H9 (cell line): Measurements from ENCODE around the gene AFAP1. TPM values are rescaled to one million over a fixed set of nuclear protein-coding genes. Genes with fewer than 3 reads are reported as not detected.

Source experiments
- DNase-seq: peaks from one replicate; pipeline ENCODE4 v3.0.0-alpha.2; 2017
- H2AFZ ChIP-seq: one replicate; pipeline ENCODE4 v1.6.1; 2013; ENCODE audit warnings: mild to moderate bottlenecking, low read length, control low read depth, moderate library complexity
- H2AK5ac ChIP-seq: 2 replicates; pipeline ENCODE4 v1.6.1; 2013; ENCODE audit warnings: low read length, control low read depth, mixed read lengths; ENCODE audit not compliant: insufficient read length
- H2BK120ac ChIP-seq: one replicate; pipeline ENCODE4 v1.6.1; 2013; ENCODE audit warnings: low read depth, mild to moderate bottlenecking, low read length, control low read depth, inconsistent platforms; ENCODE audit not compliant: poor library complexity, severe bottlenecking
- H2BK12ac ChIP-seq: 2 replicates; pipeline ENCODE4 v1.6.1; 2013; ENCODE audit warnings: low read length, control low read depth, mixed read lengths, low read depth; ENCODE audit not compliant: insufficient read length
- H2BK15ac ChIP-seq: 2 replicates; pipeline ENCODE4 v1.6.1; 2013; ENCODE audit warnings: low read depth, low read length, control low read depth
- H2BK20ac ChIP-seq: one replicate; pipeline ENCODE4 v1.6.1; 2013; ENCODE audit warnings: low read depth, mild to moderate bottlenecking, low read length, control low read depth, inconsistent platforms; ENCODE audit not compliant: poor library complexity, severe bottlenecking
- H2BK5ac ChIP-seq: 2 replicates; pipeline ENCODE4 v1.6.1; 2013; ENCODE audit warnings: low read length, control low read depth, mixed read lengths; ENCODE audit not compliant: insufficient read length
- H3K14ac ChIP-seq: 2 replicates; pipeline ENCODE4 v1.6.1; 2013; ENCODE audit warnings: low read length, control low read depth; ENCODE audit not compliant: insufficient read depth
- H3K18ac ChIP-seq: 2 replicates; pipeline ENCODE4 v1.6.1; 2013; ENCODE audit warnings: low read depth, mild to moderate bottlenecking, mixed read lengths, low read length, control low read depth; ENCODE audit not compliant: insufficient read length
- H3K23ac ChIP-seq: 2 replicates; pipeline ENCODE4 v1.6.1; 2013; ENCODE audit warnings: low read length, control low read depth, mixed read lengths, low read depth; ENCODE audit not compliant: insufficient read length
- H3K23me2 ChIP-seq: 2 replicates; pipeline ENCODE4 v1.6.1; 2013; ENCODE audit warnings: low read depth, mild to moderate bottlenecking, mixed read lengths, low read length, control low read depth; ENCODE audit not compliant: insufficient read length, poor library complexity, severe bottlenecking
- H3K27ac ChIP-seq: 2 replicates; pipeline ENCODE4 v1.5.1; 2013; ENCODE audit warnings: low read length, control low read depth, mixed read lengths, low read depth; ENCODE audit not compliant: insufficient read length
- H3K27me3 ChIP-seq: 2 replicates; pipeline ENCODE4 v1.6.1; 2013; ENCODE audit warnings: low read length, control low read depth, inconsistent platforms; ENCODE audit not compliant: insufficient read depth
- H3K4ac ChIP-seq: 2 replicates; pipeline ENCODE4 v1.6.1; 2013; ENCODE audit warnings: low read depth, mild to moderate bottlenecking, control low read depth, inconsistent platforms, low read length, moderate library complexity
- H3K4me1 ChIP-seq: 2 replicates; pipeline ENCODE4 v1.6.1; 2013; ENCODE audit warnings: low read length, control low read depth, inconsistent platforms; ENCODE audit not compliant: insufficient read depth
- H3K4me2 ChIP-seq: 2 replicates; pipeline ENCODE4 v1.6.1; 2013; ENCODE audit warnings: low read length, control low read depth, mixed read lengths; ENCODE audit not compliant: insufficient read length, insufficient read depth
- H3K56ac ChIP-seq: 2 replicates; pipeline ENCODE4 v1.6.1; 2013; ENCODE audit warnings: low read depth, mild to moderate bottlenecking, mixed read lengths, low read length, control low read depth; ENCODE audit not compliant: insufficient read length
- H3K79me1 ChIP-seq: 2 replicates; pipeline ENCODE4 v1.6.1; 2013; ENCODE audit warnings: low read depth, mild to moderate bottlenecking, moderate library complexity, low read length, control low read depth, inconsistent platforms; ENCODE audit not compliant: insufficient read depth, poor library complexity, severe bottlenecking
- H3K79me2 ChIP-seq: 2 replicates; pipeline ENCODE4 v1.6.1; 2013; ENCODE audit warnings: low read length, control low read depth, inconsistent platforms; ENCODE audit not compliant: insufficient read depth
- H3K9ac ChIP-seq: 2 replicates; pipeline ENCODE4 v1.6.1; 2013; ENCODE audit warnings: low read length, control low read depth, mixed read lengths; ENCODE audit not compliant: insufficient read length; ENCODE audit errors: extremely low read depth
- H3K9me3 ChIP-seq: one replicate; pipeline ENCODE4 v1.6.1; 2013; ENCODE audit warnings: low read depth, low read length, inconsistent platforms; ENCODE audit not compliant: control insufficient read depth
- H3T11ph ChIP-seq: one replicate; pipeline ENCODE4 v1.6.1; 2013; ENCODE audit warnings: mild to moderate bottlenecking, low read length, control low read depth, inconsistent platforms
- H4K20me1 ChIP-seq: one replicate; pipeline ENCODE4 v1.6.1; 2013; ENCODE audit not compliant: control insufficient read depth, insufficient read length, insufficient read depth
- H4K5ac ChIP-seq: 2 replicates; pipeline ENCODE4 v1.6.1; 2013; ENCODE audit warnings: low read depth, mild to moderate bottlenecking, mixed read lengths, low read length, control low read depth; ENCODE audit not compliant: insufficient read length
- H4K8ac ChIP-seq: replicated peaks from 2 replicates; pipeline ENCODE4 v1.6.1; 2013; ENCODE audit warnings: low read length, control low read depth, mixed read lengths, low read depth; ENCODE audit not compliant: insufficient read length
- H4K91ac ChIP-seq: 2 replicates; pipeline ENCODE4 v1.6.1; 2013; ENCODE audit warnings: low read depth, mild to moderate bottlenecking, moderate library complexity, mixed read lengths, low read length, control low read depth; ENCODE audit not compliant: insufficient read length
- H3K27ac Mint-ChIP-seq, 3 experiments: 2 replicates in 2 of 3; 3 replicates in 1 of 3; pipeline ENCODE4 v1.8.0; 2020 to 2021; ENCODE audit warnings: mixed read lengths in 3 of 3, mild to moderate bottlenecking in 1 of 3, moderate library complexity in 1 of 3
- H3K27me3 Mint-ChIP-seq: 2 replicates; pipeline ENCODE4 v1.8.0; 2021; ENCODE audit warnings: low read depth, mild to moderate bottlenecking, moderate library complexity, mixed read lengths
- H3K36me3 Mint-ChIP-seq, 3 experiments: 2 replicates in 2 of 3; 3 replicates in 1 of 3; pipeline ENCODE4 v1.8.0; 2020 to 2021; ENCODE audit warnings: low read depth in 3 of 3, mixed read lengths in 3 of 3; ENCODE audit not compliant: insufficient read depth in 1 of 3
- H3K4me1 Mint-ChIP-seq, 2 experiments: 2 replicates each; pipeline ENCODE4 v1.8.0; 2020; ENCODE audit warnings: mixed read lengths in 2 of 2
- H3K4me3 Mint-ChIP-seq, 2 experiments: 2 replicates in 1 of 2; 3 replicates in 1 of 2; pipeline ENCODE4 v1.8.0; 2020 to 2021; ENCODE audit warnings: mild to moderate bottlenecking in 2 of 2, mixed read lengths in 2 of 2, moderate library complexity in 1 of 2
- H3K9me3 Mint-ChIP-seq, 2 experiments: 2 replicates in 1 of 2; 3 replicates in 1 of 2; pipeline ENCODE4 v1.8.0; 2020; ENCODE audit warnings: mild to moderate bottlenecking in 2 of 2, mixed read lengths in 2 of 2, moderate library complexity in 1 of 2
- WGBS: extraction: QIAGEN DNeasy Blood & Tissue Kit; methylation state at CpG from one replicate; pipeline ENCODE4 v1.1.7; 2013; ENCODE audit warnings: missing lambda C conversion rate, low lambda C conversion rate, mixed read lengths; ENCODE audit not compliant: insufficient read length; ENCODE audit errors: extremely low coverage; 5-methylcytosine and 5-hydroxymethylcytosine counted together
- total RNA-seq: library from RNA; stranded (reverse); gene quantifications from 2 replicates; pipeline ENCODE4 v1.2.1, GENCODE V29; 2021
- TF ChIP-seq, protein P1 (sequence below): fragments of 200-600 bp; sonication (generic); conservative IDR thresholded peaks from 3 replicates; pipeline ENCODE4 v1.8.0; 2021; ENCODE audit warnings: antibody characterized with exemption, mild to moderate bottlenecking

The AFAP1 gene
- total RNA-seq, 1 experiment from 2014 or later = 6.5 TPM

DNA sequence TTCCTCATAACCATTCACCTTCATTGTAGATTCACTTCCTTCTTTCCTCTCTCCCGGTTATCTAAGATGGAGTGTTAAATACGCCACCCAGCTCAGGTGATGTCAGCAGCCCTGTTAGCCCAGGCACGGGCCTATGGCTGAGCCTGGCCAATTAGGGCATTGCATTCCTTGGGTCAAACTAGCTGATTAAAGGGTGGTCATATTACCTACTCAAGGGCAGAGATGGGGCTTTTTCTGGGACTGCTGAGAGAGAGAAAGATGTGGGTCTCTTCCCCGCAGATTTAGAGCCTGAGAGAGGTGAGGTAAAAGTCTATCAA is 39.9 kb upstream of the AFAP1 start:
- H2BK12ac ChIP-seq = no peak overlapping the region
- Mint-ChIP-seq H3K9me3 (peaks cover 0 to 5% of the 10 kb centered on the region in 2 experiments; a peak in 3 of 5 replicates), H3K4me3 (no peak overlapping the region), H3K36me3 (peaks cover 0 to 4% (median 3%) of the 10 kb centered on the region in 3 experiments; a peak in 2 of 7 replicates), H3K4me1 (peaks cover 23 to 27% of the 10 kb centered on the region in 2 experiments), H3K27me3 (no peaks in the 10 kb centered on the region), H3K27ac (peak overlapping the region; percentile 18 to 59 (median 35); a peak in 5 of 7 replicates)
- H2AFZ ChIP-seq = no peak overlapping the region
- no peak overlapping the region for H3K56ac ChIP-seq
- H3K4ac ChIP-seq = no peak overlapping the region
- H3K9me3 ChIP-seq = no peaks in the 10 kb centered on the region
- DNase-seq = peak; percentile 71
- H3T11ph ChIP-seq = no peak overlapping the region
- H3K27ac ChIP-seq = peak overlapping the region; percentile 31
- H4K91ac ChIP-seq = no peak overlapping the region
- H2BK20ac ChIP-seq = no peak overlapping the region
- H3K4me1 ChIP-seq = peaks cover 13% of the 10 kb centered on the region; the same call in 1 of the 2 replicates
- H4K8ac ChIP-seq = no peak overlapping the region
- H2BK15ac ChIP-seq = no peak overlapping the region
- H4K20me1 ChIP-seq = no peaks in the 10 kb centered on the region
- no peak overlapping the region for H3K23ac ChIP-seq
- no peak overlapping the region for H2BK120ac ChIP-seq
- H4K5ac ChIP-seq = no peak overlapping the region
- no peak overlapping the region for H2BK5ac ChIP-seq
- H3K79me1 ChIP-seq = no peaks in the 10 kb centered on the region
- no peak overlapping the region for H3K18ac ChIP-seq
- H3K9ac ChIP-seq = no peak overlapping the region
- no peaks in the 10 kb centered on the region for H3K27me3 ChIP-seq
- no peak overlapping the region for H3K4me2 ChIP-seq
- no CpG with 5 or more reads among the region's 4 CpGs for WGBS
- no peaks in the 10 kb centered on the region for H3K79me2 ChIP-seq
- H3K14ac ChIP-seq = no peak overlapping the region
- TF ChIP-seq, protein P1, sequence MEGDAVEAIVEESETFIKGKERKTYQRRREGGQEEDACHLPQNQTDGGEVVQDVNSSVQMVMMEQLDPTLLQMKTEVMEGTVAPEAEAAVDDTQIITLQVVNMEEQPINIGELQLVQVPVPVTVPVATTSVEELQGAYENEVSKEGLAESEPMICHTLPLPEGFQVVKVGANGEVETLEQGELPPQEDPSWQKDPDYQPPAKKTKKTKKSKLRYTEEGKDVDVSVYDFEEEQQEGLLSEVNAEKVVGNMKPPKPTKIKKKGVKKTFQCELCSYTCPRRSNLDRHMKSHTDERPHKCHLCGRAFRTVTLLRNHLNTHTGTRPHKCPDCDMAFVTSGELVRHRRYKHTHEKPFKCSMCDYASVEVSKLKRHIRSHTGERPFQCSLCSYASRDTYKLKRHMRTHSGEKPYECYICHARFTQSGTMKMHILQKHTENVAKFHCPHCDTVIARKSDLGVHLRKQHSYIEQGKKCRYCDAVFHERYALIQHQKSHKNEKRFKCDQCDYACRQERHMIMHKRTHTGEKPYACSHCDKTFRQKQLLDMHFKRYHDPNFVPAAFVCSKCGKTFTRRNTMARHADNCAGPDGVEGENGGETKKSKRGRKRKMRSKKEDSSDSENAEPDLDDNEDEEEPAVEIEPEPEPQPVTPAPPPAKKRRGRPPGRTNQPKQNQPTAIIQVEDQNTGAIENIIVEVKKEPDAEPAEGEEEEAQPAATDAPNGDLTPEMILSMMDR = no peak
- no peaks in the 10 kb centered on the region for H3K23me2 ChIP-seq
- H2AK5ac ChIP-seq = no peak overlapping the region
